ENCODE data around the gene PARP11.

Gene PARP11

DNA sequence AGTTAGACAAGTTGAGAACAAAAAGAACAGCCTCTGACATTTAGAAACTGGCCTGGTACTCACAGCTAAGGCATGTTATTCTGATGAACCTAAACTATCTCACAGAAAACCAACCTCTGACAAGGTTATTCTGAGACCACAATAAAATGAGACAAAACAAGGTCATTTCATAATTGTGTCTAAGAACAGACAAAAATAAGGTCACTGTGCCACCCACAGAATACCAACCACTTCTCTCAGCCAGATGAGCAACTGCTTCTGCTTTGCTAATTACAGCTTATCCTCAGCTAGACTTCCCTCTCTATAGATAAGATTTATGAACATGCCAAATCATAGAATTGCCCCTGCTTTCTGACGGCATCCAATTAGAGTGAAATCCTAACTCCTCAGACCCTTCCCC is 68.1 kb downstream of the PARP11 start:
- TF ChIP-seq, protein P1, sequence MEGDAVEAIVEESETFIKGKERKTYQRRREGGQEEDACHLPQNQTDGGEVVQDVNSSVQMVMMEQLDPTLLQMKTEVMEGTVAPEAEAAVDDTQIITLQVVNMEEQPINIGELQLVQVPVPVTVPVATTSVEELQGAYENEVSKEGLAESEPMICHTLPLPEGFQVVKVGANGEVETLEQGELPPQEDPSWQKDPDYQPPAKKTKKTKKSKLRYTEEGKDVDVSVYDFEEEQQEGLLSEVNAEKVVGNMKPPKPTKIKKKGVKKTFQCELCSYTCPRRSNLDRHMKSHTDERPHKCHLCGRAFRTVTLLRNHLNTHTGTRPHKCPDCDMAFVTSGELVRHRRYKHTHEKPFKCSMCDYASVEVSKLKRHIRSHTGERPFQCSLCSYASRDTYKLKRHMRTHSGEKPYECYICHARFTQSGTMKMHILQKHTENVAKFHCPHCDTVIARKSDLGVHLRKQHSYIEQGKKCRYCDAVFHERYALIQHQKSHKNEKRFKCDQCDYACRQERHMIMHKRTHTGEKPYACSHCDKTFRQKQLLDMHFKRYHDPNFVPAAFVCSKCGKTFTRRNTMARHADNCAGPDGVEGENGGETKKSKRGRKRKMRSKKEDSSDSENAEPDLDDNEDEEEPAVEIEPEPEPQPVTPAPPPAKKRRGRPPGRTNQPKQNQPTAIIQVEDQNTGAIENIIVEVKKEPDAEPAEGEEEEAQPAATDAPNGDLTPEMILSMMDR (IDR thresholded peaks at IDR 0.05; ENCODE audit: low read depth, low read length) = no peak
- H3K4me3 ChIP-seq (ENCODE audit: low read depth, low read length) = no peak overlapping the region

DNA sequence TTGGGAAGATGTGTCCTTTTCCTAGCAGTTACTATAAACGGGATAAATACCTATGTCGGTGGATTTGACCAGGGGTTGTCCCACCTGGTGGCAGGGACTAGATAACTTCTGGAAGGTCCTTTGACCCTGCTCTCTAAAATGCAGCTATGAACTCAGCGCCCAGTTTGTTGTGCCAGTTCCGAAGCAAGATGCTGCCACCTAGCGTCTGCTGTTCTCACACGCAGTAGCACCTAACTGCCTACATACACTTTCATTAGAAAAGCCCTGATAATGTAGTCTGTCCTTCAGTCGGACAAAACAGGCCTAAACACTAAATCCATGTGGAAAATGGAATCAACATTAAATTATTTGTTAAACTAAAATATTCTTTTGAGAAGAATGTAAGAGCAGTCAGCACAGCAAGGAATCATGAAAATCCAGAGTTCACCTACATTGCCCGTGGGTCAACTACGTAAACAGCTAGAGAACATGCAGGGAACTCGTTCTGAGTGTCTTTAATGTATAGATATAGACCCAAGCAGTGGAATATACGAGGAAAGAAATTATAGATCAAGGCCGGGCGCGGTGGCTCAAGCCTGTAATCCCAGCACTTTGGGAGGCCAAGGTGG is 69.2 kb downstream of the PARP11 start:
- H3K4me3 ChIP-seq (ENCODE audit: low read depth, low read length) = no peak overlapping the region
- TF ChIP-seq, protein P1 (IDR thresholded peaks at IDR 0.05; ENCODE audit: low read depth, low read length) = peak; percentile 92

DNA sequence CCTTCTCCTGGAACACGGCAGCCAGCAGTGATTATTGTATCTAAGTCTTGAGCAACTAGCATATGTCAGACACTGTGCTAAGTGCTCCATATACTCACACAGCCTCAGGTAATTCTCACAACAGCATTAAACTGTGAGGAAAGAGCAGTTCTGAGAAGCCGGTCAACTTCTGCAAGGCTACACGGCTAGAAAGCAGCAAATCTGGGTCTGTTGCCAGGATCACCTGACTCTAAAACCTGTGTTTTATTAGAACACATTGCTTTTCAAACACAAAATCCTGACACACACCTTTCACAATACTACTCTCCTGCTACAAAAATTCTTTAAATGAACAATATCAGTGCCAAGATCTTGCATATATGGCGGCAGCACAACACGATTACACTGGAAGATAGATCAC is 70.5 kb downstream of the PARP11 start:
- H3K4me3 ChIP-seq (ENCODE audit: low read depth, low read length) = no peak overlapping the region
- TF ChIP-seq, protein P1 (IDR thresholded peaks at IDR 0.05; ENCODE audit: low read depth, low read length) = no peak

DNA sequence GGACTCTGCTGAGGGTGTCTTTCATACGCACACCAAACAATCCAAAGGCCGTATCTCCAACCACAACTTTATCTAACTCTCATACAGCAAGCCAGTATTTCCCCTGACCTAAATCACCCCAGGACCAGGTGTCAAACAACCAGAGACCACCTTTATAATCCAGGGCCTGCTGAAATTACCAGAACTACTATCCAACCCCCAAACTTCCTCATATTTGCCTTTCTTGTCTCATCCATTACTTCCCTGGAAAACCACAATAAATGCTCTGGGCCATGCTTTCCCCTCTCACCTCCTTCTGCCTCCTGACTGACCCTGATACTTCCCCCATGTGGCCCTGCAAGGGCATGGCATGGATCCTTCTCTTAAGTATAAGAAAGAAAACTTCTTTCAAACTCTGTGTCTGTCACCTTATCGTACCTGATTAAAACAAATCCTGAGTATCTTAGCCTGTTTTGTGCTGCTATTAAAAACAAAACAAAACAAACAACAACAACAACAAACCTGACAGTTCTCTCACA is 75.6 kb downstream of the PARP11 start:
- TF ChIP-seq, protein P1 (IDR thresholded peaks at IDR 0.05; ENCODE audit: low read depth, low read length) = no peak
- no peak overlapping the region for H3K4me3 ChIP-seq (ENCODE audit: low read depth, low read length)

DNA sequence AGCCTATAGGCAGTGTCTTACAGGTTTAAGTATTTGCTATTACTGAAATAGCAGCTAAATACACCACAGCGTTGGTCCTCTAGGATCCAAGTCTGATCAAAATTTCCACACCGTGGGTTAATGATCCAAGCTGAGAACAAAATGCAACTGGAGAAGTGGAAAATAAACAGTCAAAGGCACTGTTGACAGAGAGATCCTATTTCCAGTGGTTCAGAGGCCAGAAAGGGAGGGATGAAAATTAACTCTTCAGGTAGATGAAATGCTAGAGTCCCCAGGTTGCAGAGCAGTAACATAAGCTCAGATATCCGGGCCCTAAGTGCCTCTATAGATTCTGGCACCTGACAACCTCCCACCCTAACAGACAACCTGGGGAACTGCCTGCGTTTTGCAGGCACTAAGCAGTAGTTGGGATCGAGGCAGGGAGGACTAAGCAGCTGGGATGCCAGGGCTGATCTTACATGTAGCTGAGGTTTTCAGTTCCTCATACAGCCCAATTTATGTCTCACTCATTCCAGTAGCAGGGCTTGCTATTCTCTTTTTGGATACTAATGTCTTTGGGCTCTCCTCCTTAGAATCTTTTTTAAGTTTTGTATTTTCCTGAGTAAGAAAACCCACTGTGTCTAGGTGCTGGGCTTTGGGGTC is 77.6 kb downstream of the PARP11 start:
- TF ChIP-seq, protein P1 (IDR thresholded peaks at IDR 0.05; ENCODE audit: low read depth, low read length) = no peak
- H3K4me3 ChIP-seq (ENCODE audit: low read depth, low read length) = no peak overlapping the region

DNA sequence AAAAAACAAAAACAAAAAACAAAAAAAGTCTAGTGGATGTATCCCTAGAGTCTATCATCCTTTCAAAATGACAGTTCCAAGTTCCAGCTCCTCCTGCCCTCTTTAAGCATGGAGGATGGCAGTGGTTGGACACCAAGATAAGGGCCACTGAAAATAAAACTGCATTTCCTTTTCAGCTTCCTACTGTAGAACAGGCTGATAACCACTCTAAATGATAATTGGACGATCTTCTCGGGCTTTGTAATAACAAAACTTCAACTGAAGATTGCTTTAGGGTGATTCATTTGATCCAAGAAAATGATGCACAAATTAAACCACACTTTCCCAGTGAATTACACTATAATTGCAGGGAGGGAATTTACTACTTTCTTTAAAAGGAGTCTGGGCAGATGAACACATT is 78.1 kb downstream of the PARP11 start:
- H3K4me3 ChIP-seq (ENCODE audit: low read depth, low read length) = no peak overlapping the region
- TF ChIP-seq, protein P1 (IDR thresholded peaks at IDR 0.05; ENCODE audit: low read depth, low read length) = no peak

DNA sequence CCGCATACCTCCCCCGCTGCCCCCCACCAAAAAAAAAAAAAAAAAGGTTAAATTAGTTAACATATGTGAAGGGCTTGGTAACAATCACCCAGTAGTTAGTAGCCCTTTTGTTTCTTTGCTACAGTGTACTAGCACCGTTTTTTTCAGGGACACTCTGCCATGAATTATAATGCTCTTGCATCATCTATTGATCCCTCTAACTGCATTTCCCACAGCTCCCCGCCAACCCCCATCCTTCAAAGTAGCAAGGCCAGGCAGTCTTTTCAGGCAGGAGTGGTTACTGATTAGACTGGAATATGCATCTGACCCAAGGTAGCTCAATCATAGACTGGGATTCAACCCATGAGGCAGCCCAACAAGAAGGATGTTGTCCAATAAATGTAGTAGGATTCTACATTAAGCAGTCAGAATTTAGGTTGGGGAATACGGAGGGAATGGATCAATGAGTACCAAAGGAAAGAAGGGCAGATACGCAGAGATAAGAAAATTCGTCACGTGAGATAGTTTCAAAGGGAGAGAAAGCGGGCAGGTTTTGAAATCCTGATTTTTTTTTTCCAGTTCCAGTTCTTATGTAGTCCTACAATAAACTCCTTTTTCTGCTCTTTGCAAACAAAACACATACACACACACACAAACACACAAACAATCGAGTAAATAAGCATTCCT is 80.4 kb downstream of the PARP11 start:
- TF ChIP-seq, protein P1 (IDR thresholded peaks at IDR 0.05; ENCODE audit: low read depth, low read length) = no peak
- no peak overlapping the region for H3K4me3 ChIP-seq (ENCODE audit: low read depth, low read length)

Measured in WI38 (cell line).